ENCODE results near the gene TCP11. TPM values are rescaled to one million over a fixed set of nuclear protein-coding genes. Genes with fewer than 3 reads are reported as not detected.

The TCP11 gene
- total and polyA plus RNA-seq, 2 of the 13 experiments (the other 11 are each of a cell fraction or from before 2014, with no cell fraction given) = 0.04 TPM; not detected in 1

DNA sequence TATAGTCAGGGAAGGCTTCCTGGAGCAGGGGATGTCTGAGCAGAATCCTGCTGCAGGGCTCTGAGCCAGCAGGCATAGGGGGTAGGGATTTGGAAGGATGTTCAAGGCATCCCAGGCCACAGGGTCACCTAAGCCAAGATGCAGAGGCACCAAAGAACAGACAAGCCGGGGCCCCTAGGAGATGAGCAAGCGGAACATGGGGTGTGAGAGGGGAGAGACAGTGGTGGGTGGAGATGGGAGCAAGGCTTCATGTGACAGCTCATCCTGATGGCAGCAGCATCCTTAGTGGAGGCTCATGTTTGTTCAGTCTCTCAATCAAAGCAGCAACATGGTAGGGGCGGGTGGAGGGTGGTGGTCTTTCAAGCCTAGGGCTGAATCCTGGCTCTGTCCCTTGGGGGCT is 29.8 kb upstream of the TCP11 start:
- no peak overlapping the region for H3K27ac ChIP-seq (ENCODE audit: extremely low read length, insufficient read depth, low read length)
- no TSS peak for BruUV-seq (replicated peaks)
- H3K4me2 ChIP-seq (ENCODE audit: low read depth, low read length) = no peak overlapping the region
- CTCF ChIA-PET (ENCODE audit: low intra/inter-chr PET ratio, low total read pairs) = no interaction called here
- H3K79me2 ChIP-seq (ENCODE audit: insufficient read depth, low read length) = no peaks in the 10 kb centered on the region
- no peaks in the 10 kb centered on the region for H3K36me3 ChIP-seq (replicated peaks in 1 of 2; ENCODE audit: control insufficient read depth in 1 of 2, insufficient read depth in 2 of 2, low read length in 2 of 2)
- ATAC-seq (no peak), FAIRE-seq (no peak), DNase-seq (ENCODE audit: low spot score) (no peak)
- no peaks in the 10 kb centered on the region for H4K20me1 ChIP-seq (ENCODE audit: insufficient read depth, low read length)
- H2AFZ ChIP-seq (ENCODE audit: low read length) = no peak overlapping the region
- POLR2A ChIA-PET = no interaction called here
- intact Hi-C loops (cut with micrococcal nuclease; ENCODE audit: unreplicated experiment) (no loop called here), in situ Hi-C loops (cut with HindIII; ENCODE audit: extremely low pct_ligation_motif_present, low pct_unique_long_range_greater_than_20kb) (no loop called here)
- no peak for TF ChIP-seq ZNF224 (CRISPR knock-in tag; IDR thresholded peaks at IDR 0.05)
- TF ChIP-seq, protein P1, sequence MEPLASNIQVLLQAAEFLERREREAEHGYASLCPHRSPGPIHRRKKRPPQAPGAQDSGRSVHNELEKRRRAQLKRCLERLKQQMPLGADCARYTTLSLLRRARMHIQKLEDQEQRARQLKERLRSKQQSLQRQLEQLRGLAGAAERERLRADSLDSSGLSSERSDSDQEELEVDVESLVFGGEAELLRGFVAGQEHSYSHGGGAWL (CRISPR knock-in tag; IDR thresholded peaks at IDR 0.05) = no peak
- TF ChIP-seq ZNF101 (CRISPR knock-in tag; IDR thresholded peaks at IDR 0.05; ENCODE audit: borderline replicate concordance, low read depth) = no peak
- TF ChIP-seq ZNF354B (CRISPR knock-in tag; IDR thresholded peaks at IDR 0.05) = no peak
- TF ChIP-seq, protein P2, sequence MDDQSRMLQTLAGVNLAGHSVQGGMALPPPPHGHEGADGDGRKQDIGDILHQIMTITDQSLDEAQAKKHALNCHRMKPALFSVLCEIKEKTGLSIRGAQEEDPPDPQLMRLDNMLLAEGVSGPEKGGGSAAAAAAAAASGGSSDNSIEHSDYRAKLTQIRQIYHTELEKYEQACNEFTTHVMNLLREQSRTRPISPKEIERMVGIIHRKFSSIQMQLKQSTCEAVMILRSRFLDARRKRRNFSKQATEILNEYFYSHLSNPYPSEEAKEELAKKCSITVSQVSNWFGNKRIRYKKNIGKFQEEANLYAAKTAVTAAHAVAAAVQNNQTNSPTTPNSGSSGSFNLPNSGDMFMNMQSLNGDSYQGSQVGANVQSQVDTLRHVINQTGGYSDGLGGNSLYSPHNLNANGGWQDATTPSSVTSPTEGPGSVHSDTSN (CRISPR knock-in tag; IDR thresholded peaks at IDR 0.05; ENCODE audit: borderline replicate concordance) = no peak
- no peak for TF ChIP-seq NFATC3 (CRISPR knock-in tag; IDR thresholded peaks at IDR 0.05)
- TF ChIP-seq, protein P3, sequence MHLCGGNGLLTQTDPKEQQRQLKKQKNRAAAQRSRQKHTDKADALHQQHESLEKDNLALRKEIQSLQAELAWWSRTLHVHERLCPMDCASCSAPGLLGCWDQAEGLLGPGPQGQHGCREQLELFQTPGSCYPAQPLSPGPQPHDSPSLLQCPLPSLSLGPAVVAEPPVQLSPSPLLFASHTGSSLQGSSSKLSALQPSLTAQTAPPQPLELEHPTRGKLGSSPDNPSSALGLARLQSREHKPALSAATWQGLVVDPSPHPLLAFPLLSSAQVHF (CRISPR knock-in tag; IDR thresholded peaks at IDR 0.05) = no peak
- TF ChIP-seq JUND (CRISPR knock-in tag; IDR thresholded peaks at IDR 0.05) = no peak
- no peak for TF ChIP-seq PHF5A (CRISPR knock-in tag; IDR thresholded peaks at IDR 0.05; ENCODE audit: low read depth, unreplicated experiment)
- no peak for TF ChIP-seq ZNF644 (CRISPR knock-in tag; IDR thresholded peaks at IDR 0.05; ENCODE audit: low read depth)
- TF ChIP-seq, protein P4, sequence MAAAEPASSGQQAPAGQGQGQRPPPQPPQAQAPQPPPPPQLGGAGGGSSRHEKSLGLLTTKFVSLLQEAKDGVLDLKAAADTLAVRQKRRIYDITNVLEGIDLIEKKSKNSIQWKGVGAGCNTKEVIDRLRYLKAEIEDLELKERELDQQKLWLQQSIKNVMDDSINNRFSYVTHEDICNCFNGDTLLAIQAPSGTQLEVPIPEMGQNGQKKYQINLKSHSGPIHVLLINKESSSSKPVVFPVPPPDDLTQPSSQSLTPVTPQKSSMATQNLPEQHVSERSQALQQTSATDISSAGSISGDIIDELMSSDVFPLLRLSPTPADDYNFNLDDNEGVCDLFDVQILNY (CRISPR knock-in tag; conservative IDR thresholded peaks at IDR 0.05) = no peak
- no peak for TF ChIP-seq ZMAT3 (CRISPR knock-in tag; conservative IDR thresholded peaks at IDR 0.05)
- no peak for TF ChIP-seq KDM6A (CRISPR knock-in tag; IDR thresholded peaks at IDR 0.05; ENCODE audit: low read depth)
- TF ChIP-seq, protein P5, sequence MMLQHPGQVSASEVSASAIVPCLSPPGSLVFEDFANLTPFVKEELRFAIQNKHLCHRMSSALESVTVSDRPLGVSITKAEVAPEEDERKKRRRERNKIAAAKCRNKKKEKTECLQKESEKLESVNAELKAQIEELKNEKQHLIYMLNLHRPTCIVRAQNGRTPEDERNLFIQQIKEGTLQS (CRISPR knock-in tag; IDR thresholded peaks at IDR 0.05) = no peak
- no peak overlapping the region for H3K4me3 ChIP-seq (replicated peaks in 1 of 3; ENCODE audit: insufficient read depth in 1 of 3, low read depth in 2 of 3, low read length in 3 of 3)
- 0 out of 2 replicates have a peak, but pooled peaks cover 4% of the 10 kb centered on the region for H3K9me3 ChIP-seq (ENCODE audit: low read length)
- H3K4me1 ChIP-seq (ENCODE audit: insufficient read depth, low read length) = peaks cover 13% of the 10 kb centered on the region
- WGBS (ENCODE audit: low lambda C conversion rate) = 42% methylated on average over 3 of the region's 3 CpGs
- H3K9ac ChIP-seq (ENCODE audit: insufficient read depth, low read depth, low read length) = no peak overlapping the region
- H3K27me3 ChIP-seq (ENCODE audit: control insufficient read depth in 1 of 2, insufficient read depth in 2 of 2, low read length in 2 of 2) = peaks cover 0 to 11% of the 10 kb centered on the region in 2 experiments; a peak in 1 of 5 replicates

Measured in HepG2 (cell line).